DOHH2 (cell line): ENCODE results near the gene IFNA14.
"Not testable (repeated sequence)": the region's sequence is repeated elsewhere in the genome, so short reads cannot be mapped to it uniquely, and the experiment has no call there.

ENCODE experiments used
- H3F3A ChIP-seq: fragments of 200-600 bp; sonication (generic), shearing (Covaris generic); 2 replicates; pipeline ENCODE4 v1.6.0; 2016; ENCODE audit warnings: antibody characterized with exemption, mild to moderate bottlenecking; ENCODE audit not compliant: control insufficient read depth, insufficient read depth
- H3K27ac ChIP-seq: fragments of 200-600 bp; sonication (generic); 2 replicates; pipeline ENCODE4 v1.5.1; 2014; ENCODE audit warnings: low read depth, mild to moderate bottlenecking, low read length, moderate library complexity
- H3K27me3 ChIP-seq: fragments of 200-600 bp; sonication (generic); 2 replicates; pipeline ENCODE4 v1.6.1; 2014; ENCODE audit warnings: mild to moderate bottlenecking, low read length, mixed read lengths; ENCODE audit not compliant: control insufficient read depth
- H3K36me3 ChIP-seq: fragments of 200-600 bp; sonication (generic); 2 replicates; pipeline ENCODE4 v1.6.1; 2014; ENCODE audit warnings: mild to moderate bottlenecking, low read length, moderate library complexity, mixed read lengths; ENCODE audit not compliant: control insufficient read depth
- H3K4me1 ChIP-seq: fragments of 200-600 bp; sonication (generic); 2 replicates; pipeline ENCODE4 v1.6.1; 2014; ENCODE audit warnings: mild to moderate bottlenecking, low read length, mixed read lengths; ENCODE audit not compliant: control insufficient read depth
- H3K4me2 ChIP-seq: fragments of 200-600 bp; sonication (generic); 2 replicates; pipeline ENCODE4 v1.6.0; 2014; ENCODE audit warnings: mild to moderate bottlenecking, low read length, moderate library complexity
- H3K4me3 ChIP-seq: fragments of 200-600 bp; sonication (generic); 2 replicates; pipeline ENCODE4 v1.5.1; 2014; ENCODE audit warnings: mild to moderate bottlenecking, low read length, mixed read lengths
- H3K79me2 ChIP-seq: fragments of 200-600 bp; sonication (generic); 2 replicates; pipeline ENCODE4 v1.6.1; 2014; ENCODE audit warnings: mild to moderate bottlenecking, low read length, mixed read lengths; ENCODE audit not compliant: control insufficient read depth
- H3K9me2 ChIP-seq: fragments of 200-600 bp; sonication (generic); replicated peaks from 2 replicates; pipeline ENCODE4 v1.6.1; 2014; ENCODE audit warnings: mild to moderate bottlenecking, low read length, mixed read lengths; ENCODE audit not compliant: control insufficient read depth
- H3K9me3 ChIP-seq: fragments of 200-600 bp; sonication (generic); 2 replicates; pipeline ENCODE4 v1.6.1; 2014; ENCODE audit warnings: antibody characterized with exemption, low read length, mixed read lengths; ENCODE audit not compliant: control insufficient read depth, insufficient read depth
- H4K20me1 ChIP-seq: fragments of 200-600 bp; sonication (generic); 2 replicates; pipeline ENCODE4 v1.6.0; 2014; ENCODE audit warnings: low read depth, mild to moderate bottlenecking, antibody characterized with exemption, low read length, moderate library complexity; ENCODE audit not compliant: control insufficient read depth, insufficient read depth
- EZH2phosphoT487 ChIP-seq: fragments of 200-600 bp; sonication (generic); IDR thresholded peaks from 2 replicates; pipeline ENCODE4 v1.6.1; 2017; ENCODE audit warnings: borderline replicate concordance, mild to moderate bottlenecking, antibody characterized with exemption, low read length, moderate library complexity, mixed read lengths
- TF ChIP-seq, protein P1 (sequence below): fragments of 200-600 bp; sonication (generic); IDR thresholded peaks from one replicate; pipeline ENCODE4 v1.5.1; 2014; ENCODE audit warnings: antibody characterized with exemption, mild to moderate bottlenecking, low read depth, low read length; ENCODE audit not compliant: poor library complexity, severe bottlenecking

The IFNA14 gene

GRCh38 chr9:21234153-21234687, 5.6 kb downstream of the IFNA14 start:
- no peaks in the 10 kb centered on the region for H3K79me2 ChIP-seq
- no peak overlapping the region for H3K4me3 ChIP-seq
- no peaks in the 10 kb centered on the region for H3K9me3 ChIP-seq
- H3F3A ChIP-seq: no peaks in the 10 kb centered on the region
- H3K27me3 ChIP-seq: peaks cover 2% of the 10 kb centered on the region; the same call in 1 of the 2 replicates
- TF ChIP-seq, protein P1, sequence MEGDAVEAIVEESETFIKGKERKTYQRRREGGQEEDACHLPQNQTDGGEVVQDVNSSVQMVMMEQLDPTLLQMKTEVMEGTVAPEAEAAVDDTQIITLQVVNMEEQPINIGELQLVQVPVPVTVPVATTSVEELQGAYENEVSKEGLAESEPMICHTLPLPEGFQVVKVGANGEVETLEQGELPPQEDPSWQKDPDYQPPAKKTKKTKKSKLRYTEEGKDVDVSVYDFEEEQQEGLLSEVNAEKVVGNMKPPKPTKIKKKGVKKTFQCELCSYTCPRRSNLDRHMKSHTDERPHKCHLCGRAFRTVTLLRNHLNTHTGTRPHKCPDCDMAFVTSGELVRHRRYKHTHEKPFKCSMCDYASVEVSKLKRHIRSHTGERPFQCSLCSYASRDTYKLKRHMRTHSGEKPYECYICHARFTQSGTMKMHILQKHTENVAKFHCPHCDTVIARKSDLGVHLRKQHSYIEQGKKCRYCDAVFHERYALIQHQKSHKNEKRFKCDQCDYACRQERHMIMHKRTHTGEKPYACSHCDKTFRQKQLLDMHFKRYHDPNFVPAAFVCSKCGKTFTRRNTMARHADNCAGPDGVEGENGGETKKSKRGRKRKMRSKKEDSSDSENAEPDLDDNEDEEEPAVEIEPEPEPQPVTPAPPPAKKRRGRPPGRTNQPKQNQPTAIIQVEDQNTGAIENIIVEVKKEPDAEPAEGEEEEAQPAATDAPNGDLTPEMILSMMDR: no peak
- no peak for TF ChIP-seq EZH2phosphoT487
- no peaks in the 10 kb centered on the region for H4K20me1 ChIP-seq
- no peaks in the 10 kb centered on the region for H3K36me3 ChIP-seq
- 0 out of 2 replicates have a peak, but pooled peaks cover 3% of the 10 kb centered on the region for H3K4me1 ChIP-seq
- no peak overlapping the region for H3K27ac ChIP-seq
- no peaks in the 10 kb centered on the region for H3K9me2 ChIP-seq
- no peak overlapping the region for H3K4me2 ChIP-seq

- Histone ChIP-seq H3K4me1 (0 out of 2 replicates have a peak, but pooled peaks cover 3% of the 10 kb centered on the region), H3K27me3 (peaks cover 2% of the 10 kb centered on the region; the same call in 1 of the 2 replicates), H4K20me1 (no peaks in the 10 kb centered on the region), H3K4me3 (no peak overlapping the region), H3K79me2 (no peaks in the 10 kb centered on the region), H3K27ac (no peak overlapping the region), H3K36me3 (no peaks in the 10 kb centered on the region), H3K9me3 (no peaks in the 10 kb centered on the region), H3K9me2 (no peaks in the 10 kb centered on the region), H3K4me2 (no peak overlapping the region), H3F3A (no peaks in the 10 kb centered on the region)
- TF ChIP-seq, protein P1: no peak
- no peak for TF ChIP-seq EZH2phosphoT487
Measured at GRCh38 chr9:21233258-21233657, 6.5 kb downstream of the IFNA14 start.

DNA sequence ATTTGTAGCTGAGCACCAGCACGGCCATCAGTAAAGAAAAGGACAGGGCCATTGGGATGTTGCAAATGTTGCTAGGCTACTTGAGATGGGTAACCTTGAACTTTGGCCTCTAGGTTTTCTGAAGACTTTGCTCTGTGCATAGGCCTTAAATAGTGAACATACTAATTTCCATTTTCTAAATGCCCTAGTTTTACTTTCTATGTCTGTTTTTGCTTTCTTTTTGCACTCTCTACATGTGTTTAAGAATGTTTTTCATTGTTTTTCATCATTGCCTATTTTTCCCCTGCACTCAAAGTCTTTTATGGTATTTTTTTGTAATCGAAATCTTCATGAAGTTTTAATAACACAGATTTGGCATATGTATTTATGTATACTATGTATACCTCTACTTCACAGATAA, 11.7 kb downstream of the IFNA14 start, which contains the start of gene IFNA17:
Gene IFNA17 (minus strand): TSS at position 101 of the 400 bp plus-strand sequence. CDS start 49 bp downstream, at position 52.
- Histone ChIP-seq H3K79me2 (no peaks in the 10 kb centered on the region), H3K36me3 (no peaks in the 10 kb centered on the region), H3K27me3 (no peaks in the 10 kb centered on the region), H3K4me1 (no peaks in the 10 kb centered on the region), H3F3A (no peaks in the 10 kb centered on the region), H3K4me2 (no peak within 1 kb of the TSS), H3K27ac (no peak within 1 kb of the TSS), H3K9me2 (no peaks in the 10 kb centered on the region), H3K9me3 (no peaks in the 10 kb centered on the region), H4K20me1 (no peaks in the 10 kb centered on the region), H3K4me3 (no peak within 1 kb of the TSS)
- no peak for TF ChIP-seq EZH2phosphoT487

DNA sequence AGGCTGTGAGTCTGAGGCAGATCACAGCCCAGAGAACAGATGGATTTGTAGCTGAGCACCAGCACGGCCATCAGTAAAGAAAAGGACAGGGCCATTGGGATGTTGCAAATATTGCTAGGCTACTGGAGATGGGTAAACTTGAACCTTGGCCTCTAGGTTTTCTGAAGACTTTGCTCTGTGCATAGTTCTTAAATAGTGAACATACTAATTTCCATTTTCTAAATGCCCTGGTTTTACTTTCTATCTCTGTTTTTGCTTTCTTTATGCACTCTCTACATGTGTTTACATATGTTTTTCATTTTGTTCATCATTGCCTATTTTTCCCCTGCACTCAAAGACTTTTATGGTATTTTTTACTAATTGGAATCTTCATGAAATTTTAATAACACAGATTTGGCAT, 22.6 kb downstream of the IFNA14 start, which contains the start of gene IFNA16:
Gene IFNA16 (minus strand): TSS at position 101 of the 400 bp plus-strand sequence. CDS start 6 bp downstream, at position 95.
- not testable (repeated sequence) for H3K4me2 ChIP-seq, H3K9me2 ChIP-seq, H3K36me3 ChIP-seq, H3K27me3 ChIP-seq, H3F3A ChIP-seq, H3K27ac ChIP-seq, H4K20me1 ChIP-seq, H3K79me2 ChIP-seq, H3K4me3 ChIP-seq, H3K9me3 ChIP-seq, H3K4me1 ChIP-seq
